ENCODE results near the gene TLCD2.
"Not testable (repeated sequence)": the region's sequence is repeated elsewhere in the genome, so short reads cannot be mapped to it uniquely, and the experiment has no call there.

The TLCD2 gene

DNA sequence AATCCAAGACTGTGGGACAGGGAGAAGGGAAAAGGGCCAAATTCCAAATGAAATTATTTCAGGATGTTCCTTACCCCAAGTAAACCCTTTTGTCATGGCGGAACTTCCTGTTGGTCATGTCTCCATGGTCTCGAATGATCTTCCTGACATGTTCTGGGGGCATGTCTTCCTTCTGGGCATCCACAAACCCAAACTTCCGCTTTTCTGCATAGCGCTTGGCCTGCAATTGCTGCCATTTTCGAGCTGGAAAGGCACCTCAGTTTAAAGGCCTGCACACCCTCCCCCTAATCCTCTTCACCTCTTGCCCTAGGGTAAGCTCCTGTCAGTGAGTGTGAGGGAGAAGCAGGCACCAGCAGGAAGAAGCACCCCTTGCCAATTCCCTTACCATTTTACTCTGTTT is 26.7 kb downstream of the TLCD2 start:
- no peak for DNase-seq

GRCh38 chr17:1676401-1676800 is 33.8 kb downstream of the TLCD2 start:
- no peak for DNase-seq

- DNase-seq, result no peak
Observed at GRCh38 chr17:1673041-1673785, 37.0 kb downstream of the TLCD2 start.

DNA sequence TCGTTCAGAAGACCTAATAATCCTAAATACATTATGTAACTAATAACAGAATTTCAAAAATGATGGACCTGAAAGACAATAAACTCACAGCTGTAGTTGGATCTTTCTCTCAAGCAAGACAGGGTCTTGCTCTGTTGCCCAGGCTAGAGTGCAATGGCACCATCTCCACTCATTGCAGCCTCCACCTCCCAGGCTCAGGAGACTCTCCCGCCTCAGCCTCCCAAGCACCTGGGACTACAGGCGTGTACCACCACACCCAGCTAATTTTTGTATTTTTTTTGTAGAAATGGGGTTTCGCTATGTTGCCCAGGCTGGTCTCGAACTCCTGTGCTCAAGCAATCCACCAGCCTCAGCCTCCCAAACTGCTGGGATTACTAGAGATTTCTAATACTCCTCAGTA is 46.2 kb downstream of the TLCD2 start:
- DNase-seq, result not testable (repeated sequence)

GRCh38 chr17:1661045-1661444 is 49.1 kb downstream of the TLCD2 start:
- no peak for DNase-seq

- DNase-seq, result no peak
Observed at GRCh38 chr17:1658100-1658499, 52.1 kb downstream of the TLCD2 start.

DNA sequence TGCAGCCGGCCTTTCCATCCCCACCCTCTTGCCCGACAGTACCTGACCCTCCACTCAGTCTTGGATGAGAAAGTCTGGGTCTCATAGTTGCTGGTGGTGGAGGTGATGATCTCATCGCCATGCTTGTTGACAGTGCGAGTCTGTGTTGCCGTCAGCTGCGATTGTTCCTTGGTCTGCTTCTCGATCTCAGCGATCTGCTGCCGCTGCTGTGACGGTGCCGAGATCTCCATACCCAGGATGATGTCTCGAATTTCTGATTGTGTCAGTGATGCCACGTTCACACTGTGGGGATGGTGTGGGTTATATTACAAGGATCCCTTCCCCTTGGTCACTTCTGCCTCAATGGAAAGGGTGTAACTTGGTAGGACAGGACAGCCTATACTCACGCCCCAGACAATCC is 56.4 kb downstream of the TLCD2 start:
- no peak for DNase-seq

- DNase-seq, result not testable (repeated sequence)
Observed at GRCh38 chr17:1652794-1653193, 57.4 kb downstream of the TLCD2 start.

All from activated CD4-positive, CD25-positive, alpha-beta regulatory T cell (primary cell).